GM21515 (cell line): Measurements from ENCODE around the gene OR4D1.

ENCODE experiments used
- ATAC-seq: cut with Tn5 transposase; IDR thresholded peaks from one replicate; pipeline ENCODE4 v1.9.1; 2021; ENCODE audit not compliant: unreplicated experiment

OR4D1 gene

DNA sequence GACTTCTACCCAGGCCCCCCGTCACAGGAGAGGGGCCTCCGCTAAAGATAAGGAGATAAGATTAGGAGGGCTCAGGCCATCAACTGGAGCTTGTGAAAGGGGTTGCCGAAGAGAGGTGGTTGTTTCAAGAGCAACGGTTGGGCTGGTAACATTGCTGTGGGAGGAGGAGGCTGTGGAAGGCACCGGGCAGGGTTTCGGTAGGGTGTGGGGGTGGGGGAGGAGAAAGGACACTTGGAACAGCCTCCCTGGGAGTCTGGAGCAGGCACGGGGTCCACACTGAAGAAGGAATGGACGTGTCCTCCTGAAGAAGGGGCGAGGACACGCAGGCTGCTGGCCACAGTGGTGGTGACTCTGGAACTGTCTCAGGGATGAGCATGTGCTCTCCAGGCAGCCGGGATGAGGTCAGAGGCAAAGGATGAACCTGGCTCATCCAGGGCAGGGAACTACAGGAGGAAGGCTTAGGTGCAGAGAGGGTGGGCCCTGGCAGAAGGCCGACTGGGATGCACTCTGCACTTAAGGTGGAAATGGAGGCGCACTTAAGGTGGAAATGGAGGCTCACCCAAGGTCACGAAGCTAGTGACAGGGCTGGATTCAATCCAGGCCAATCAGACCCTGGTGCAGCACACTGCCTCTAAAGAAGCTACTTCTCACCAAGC lies 43.2 kb downstream of the OR4D1 start:
- ATAC-seq: no peak

DNA sequence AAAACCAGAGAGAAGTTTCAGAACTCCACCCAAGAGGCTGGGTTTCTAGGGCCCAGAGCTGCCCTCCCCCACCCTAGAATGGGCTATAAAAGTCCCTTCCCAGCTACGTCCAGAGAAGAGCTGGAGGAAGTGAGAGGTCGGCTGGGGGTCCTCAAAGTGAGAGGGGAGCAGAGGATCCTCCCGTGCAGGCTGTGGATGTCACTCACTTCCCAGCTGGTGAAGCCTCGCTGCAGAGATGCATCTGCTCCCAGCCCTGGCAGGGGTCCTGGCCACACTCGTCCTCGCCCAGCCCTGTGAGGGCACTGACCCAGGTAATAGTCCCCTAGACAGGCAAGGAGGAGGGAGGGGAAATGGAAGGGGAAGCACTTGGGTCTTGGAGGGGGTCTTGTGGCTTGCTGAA lies 44.4 kb downstream of the OR4D1 start, which contains the start of gene EPX:
EPX (plus strand) TSS at position 115 of the 400 bp plus-strand sequence; CDS start at position 236, 121 bp downstream.
- no peak for ATAC-seq

DNA sequence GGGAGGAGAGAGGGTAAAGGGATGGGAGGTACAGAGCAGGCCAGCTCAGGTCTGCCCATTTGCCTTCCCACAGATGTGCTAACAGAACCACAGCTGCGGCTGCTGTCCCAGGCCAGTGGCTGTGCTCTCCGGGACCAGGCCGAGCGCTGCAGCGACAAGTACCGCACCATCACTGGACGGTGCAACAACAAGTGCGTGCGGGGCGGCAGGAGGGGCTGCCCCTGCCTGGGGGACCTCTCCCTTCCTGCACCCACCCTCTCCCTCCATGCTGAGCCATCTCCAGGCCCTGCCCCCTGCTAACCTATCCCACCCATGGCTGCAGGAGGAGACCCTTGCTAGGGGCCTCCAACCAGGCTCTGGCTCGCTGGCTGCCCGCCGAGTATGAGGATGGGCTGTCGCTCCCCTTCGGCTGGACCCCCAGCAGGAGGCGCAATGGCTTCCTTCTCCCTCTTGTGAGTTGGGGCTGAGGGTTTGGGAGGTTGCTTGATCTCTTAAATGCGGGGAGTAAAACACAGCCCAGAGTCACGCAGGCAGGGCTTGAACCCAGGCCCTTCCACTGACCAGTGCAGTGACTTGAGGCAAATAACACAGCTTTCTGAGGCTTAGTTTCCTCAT lies 45.6 kb downstream of the OR4D1 start:
- no peak for ATAC-seq

DNA sequence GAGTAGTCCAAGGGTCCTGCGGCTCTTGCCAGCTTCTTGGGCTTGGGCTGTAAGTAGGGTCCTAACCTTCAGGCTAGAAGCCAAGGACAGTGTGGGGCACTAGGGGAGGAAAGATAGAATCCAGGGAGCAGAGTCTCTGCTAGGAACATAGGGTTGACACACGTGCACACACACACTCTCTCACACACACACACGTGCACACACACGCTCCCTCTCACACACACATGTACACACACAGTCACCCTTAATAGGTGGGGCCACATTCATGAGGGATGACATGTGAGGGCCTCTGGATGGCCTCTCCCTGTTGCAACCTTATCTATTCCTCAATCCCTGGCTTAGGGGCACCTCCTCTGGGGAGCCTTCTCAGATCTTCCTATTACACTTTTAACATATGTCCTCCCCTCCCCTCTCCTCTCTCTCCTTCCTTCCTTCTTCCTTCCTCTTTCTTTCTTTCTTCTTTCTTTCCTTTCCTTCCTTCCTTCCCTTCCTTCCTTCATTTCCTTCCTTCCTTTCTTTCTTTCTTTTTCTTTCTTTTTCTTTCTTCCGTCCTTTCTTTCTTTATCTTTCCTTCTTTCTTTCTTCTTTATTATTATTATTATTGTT lies 47.4 kb downstream of the OR4D1 start:
- ATAC-seq: no peak

DNA sequence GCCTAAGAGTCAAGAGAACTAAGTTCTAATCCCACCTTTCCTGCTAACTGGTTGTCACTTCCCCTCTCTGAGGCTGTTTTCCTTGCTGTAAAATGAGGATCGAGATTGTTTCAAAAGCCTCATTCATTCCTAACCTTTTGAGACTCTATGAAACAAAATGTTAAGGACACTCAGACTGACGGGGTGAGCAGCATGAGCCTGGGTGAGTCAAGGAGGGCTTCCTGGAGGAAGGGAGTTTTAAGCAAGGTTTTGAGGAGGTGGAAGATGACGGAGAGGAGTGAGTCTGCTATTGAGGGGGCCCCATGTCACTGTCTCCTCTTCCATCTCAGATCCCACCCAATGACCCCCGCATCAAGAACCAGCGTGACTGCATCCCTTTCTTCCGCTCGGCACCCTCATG lies 48.4 kb downstream of the OR4D1 start:
- no peak for ATAC-seq

- ATAC-seq: no peak
Observed at GRCh38 chr17:58200024-58200633, 51.9 kb downstream of the OR4D1 start.

DNA sequence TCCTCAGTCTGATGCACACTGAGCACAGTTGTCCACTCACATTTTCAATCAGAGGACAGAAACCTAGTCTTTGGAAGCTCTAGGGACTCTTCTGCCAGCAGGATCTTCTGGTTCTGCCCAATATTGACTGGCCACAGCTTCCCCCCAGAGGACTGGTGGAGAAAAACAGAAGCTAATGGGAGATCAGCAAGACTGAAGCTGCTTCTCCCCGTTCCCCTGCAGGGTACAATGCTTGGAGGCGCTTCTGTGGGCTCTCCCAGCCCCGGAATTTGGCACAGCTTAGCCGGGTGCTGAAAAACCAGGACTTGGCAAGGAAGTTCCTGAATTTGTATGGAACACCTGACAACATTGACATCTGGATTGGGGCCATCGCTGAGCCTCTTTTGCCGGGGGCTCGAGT lies 54.7 kb downstream of the OR4D1 start:
- no peak for ATAC-seq

- no peak for ATAC-seq
Observed at GRCh38 chr17:58204796-58205195, 56.6 kb downstream of the OR4D1 start.

GRCh38 chr17:58205936-58206335 lies 57.8 kb downstream of the OR4D1 start:
- no peak for ATAC-seq

GRCh38 chr17:58207451-58207850 lies 59.3 kb downstream of the OR4D1 start:
- ATAC-seq: no peak

- ATAC-seq: no peak
Observed at GRCh38 chr17:58208344-58208743, 60.2 kb downstream of the OR4D1 start.
